ENCODE measurements around the gene MAFF.
"Not testable (repeated sequence)": the region's sequence is repeated elsewhere in the genome, so short reads cannot be mapped to it uniquely, and the experiment has no call there.

Gene MAFF

DNA sequence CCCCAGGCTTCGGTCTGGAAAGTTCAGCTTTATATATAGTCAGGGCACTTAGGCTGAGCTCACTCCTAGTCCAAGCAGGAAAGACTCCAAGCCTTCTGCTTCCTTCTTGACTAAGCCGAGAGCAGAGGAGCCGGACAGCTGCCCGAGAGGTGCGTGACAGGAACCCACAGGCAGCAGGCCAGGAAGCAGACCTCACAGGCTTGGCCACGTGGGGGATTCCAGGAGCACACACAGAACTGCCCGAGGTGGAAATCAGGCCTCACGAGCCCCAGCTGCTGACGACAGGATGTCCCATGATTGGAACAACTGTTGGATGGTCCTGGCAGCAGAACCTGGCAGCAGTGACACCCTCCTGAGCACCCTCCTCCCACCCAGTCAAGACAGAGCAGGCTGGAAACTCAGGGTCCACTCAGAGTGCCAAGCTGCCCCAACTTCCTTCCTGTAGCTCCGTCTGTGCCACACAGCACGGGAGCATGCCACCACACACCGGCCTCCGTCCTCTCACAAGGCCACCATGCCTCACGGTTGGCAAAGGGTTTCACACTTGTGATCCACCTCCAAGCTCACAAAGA, 25.5 kb upstream of the MAFF start:
- no peak overlapping the region for H3K27ac ChIP-seq (ENCODE audit: low read depth, low read length)
- H3K79me2 ChIP-seq (ENCODE audit: control insufficient read depth, low read length): peaks cover 19% of the 10 kb centered on the region
- no peak overlapping the region for H3K4me2 ChIP-seq (ENCODE audit: low read length)
- H3K27me3 ChIP-seq (ENCODE audit: control insufficient read depth, low read length): no peaks in the 10 kb centered on the region
- TF ChIP-seq, protein P1, sequence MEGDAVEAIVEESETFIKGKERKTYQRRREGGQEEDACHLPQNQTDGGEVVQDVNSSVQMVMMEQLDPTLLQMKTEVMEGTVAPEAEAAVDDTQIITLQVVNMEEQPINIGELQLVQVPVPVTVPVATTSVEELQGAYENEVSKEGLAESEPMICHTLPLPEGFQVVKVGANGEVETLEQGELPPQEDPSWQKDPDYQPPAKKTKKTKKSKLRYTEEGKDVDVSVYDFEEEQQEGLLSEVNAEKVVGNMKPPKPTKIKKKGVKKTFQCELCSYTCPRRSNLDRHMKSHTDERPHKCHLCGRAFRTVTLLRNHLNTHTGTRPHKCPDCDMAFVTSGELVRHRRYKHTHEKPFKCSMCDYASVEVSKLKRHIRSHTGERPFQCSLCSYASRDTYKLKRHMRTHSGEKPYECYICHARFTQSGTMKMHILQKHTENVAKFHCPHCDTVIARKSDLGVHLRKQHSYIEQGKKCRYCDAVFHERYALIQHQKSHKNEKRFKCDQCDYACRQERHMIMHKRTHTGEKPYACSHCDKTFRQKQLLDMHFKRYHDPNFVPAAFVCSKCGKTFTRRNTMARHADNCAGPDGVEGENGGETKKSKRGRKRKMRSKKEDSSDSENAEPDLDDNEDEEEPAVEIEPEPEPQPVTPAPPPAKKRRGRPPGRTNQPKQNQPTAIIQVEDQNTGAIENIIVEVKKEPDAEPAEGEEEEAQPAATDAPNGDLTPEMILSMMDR (IDR thresholded peaks at IDR 0.05; ENCODE audit: low read depth, low read length, poor library complexity, severe bottlenecking): no peak
- peaks cover under 1% of the 10 kb centered on the region; the same call in 1 of the 2 replicates for H3K36me3 ChIP-seq (ENCODE audit: control insufficient read depth, low read length)
- H3F3A ChIP-seq (ENCODE audit: control insufficient read depth, insufficient read depth): peaks cover 4% of the 10 kb centered on the region; the same call in 1 of the 2 replicates
- H4K20me1 ChIP-seq (ENCODE audit: control insufficient read depth, insufficient read depth, low read depth, low read length): no peaks in the 10 kb centered on the region
- no peaks in the 10 kb centered on the region for H3K9me3 ChIP-seq (ENCODE audit: control insufficient read depth, insufficient read depth, low read length)
- no peak overlapping the region for H3K4me3 ChIP-seq (ENCODE audit: low read length)
- no peaks in the 10 kb centered on the region for H3K9me2 ChIP-seq (replicated peaks; ENCODE audit: control insufficient read depth, low read length)
- peaks cover 31% of the 10 kb centered on the region for H3K4me1 ChIP-seq (ENCODE audit: control insufficient read depth, low read length)

DNA sequence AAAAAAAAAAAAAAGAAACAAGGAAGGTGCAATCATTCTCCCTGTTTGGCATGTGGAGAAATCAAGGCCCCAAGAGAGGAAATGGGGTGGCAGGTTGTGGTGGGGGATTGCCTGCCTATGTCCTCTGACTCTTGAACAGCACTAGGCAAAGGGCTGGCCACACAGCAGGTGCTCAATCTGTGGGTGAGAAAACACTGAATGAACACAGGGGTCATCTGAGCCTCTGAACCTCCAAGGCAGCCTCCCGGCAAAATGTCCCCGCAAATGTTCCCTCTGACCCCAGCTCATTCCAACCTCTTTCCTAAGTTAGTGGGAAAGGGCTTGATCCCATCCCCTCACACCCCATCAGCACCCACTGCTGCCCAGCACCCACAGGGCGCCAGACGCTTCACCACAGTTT, 24.8 kb upstream of the MAFF start:
- Histone ChIP-seq H3K9me2 (replicated peaks; ENCODE audit: control insufficient read depth, low read length) (no peaks in the 10 kb centered on the region), H3K9me3 (ENCODE audit: control insufficient read depth, insufficient read depth, low read length) (no peaks in the 10 kb centered on the region), H3K27ac (ENCODE audit: low read depth, low read length) (no peak overlapping the region), H4K20me1 (ENCODE audit: control insufficient read depth, insufficient read depth, low read depth, low read length) (no peaks in the 10 kb centered on the region), H3K27me3 (ENCODE audit: control insufficient read depth, low read length) (no peaks in the 10 kb centered on the region), H3K4me2 (ENCODE audit: low read length) (no peak overlapping the region), H3K4me3 (ENCODE audit: low read length) (no peak overlapping the region), H3K4me1 (ENCODE audit: control insufficient read depth, low read length) (peaks cover 30% of the 10 kb centered on the region), H3K79me2 (ENCODE audit: control insufficient read depth, low read length) (peaks cover 22% of the 10 kb centered on the region), H3F3A (ENCODE audit: control insufficient read depth, insufficient read depth) (peaks cover 4% of the 10 kb centered on the region; the same call in 1 of the 2 replicates), H3K36me3 (ENCODE audit: control insufficient read depth, low read length) (peaks cover 3% of the 10 kb centered on the region; the same call in 1 of the 2 replicates)
- no peak for TF ChIP-seq EZH2phosphoT487 (IDR thresholded peaks at IDR 0.05; ENCODE audit: borderline replicate concordance, low read length)
- TF ChIP-seq, protein P1 (IDR thresholded peaks at IDR 0.05; ENCODE audit: low read depth, low read length, poor library complexity, severe bottlenecking): no peak

- not testable (repeated sequence) for H3K4me3 ChIP-seq (ENCODE audit: low read length); H3K4me2 ChIP-seq (ENCODE audit: low read length); H3K9me2 ChIP-seq (replicated peaks; ENCODE audit: control insufficient read depth, low read length); H3K9me3 ChIP-seq (ENCODE audit: control insufficient read depth, insufficient read depth, low read length); H3K27ac ChIP-seq (ENCODE audit: low read depth, low read length); H3F3A ChIP-seq (ENCODE audit: control insufficient read depth, insufficient read depth); H3K36me3 ChIP-seq (ENCODE audit: control insufficient read depth, low read length); H4K20me1 ChIP-seq (ENCODE audit: control insufficient read depth, insufficient read depth, low read depth, low read length); H3K27me3 ChIP-seq (ENCODE audit: control insufficient read depth, low read length)
- Histone ChIP-seq H3K79me2 (ENCODE audit: control insufficient read depth, low read length) (peaks cover 22% of the 10 kb centered on the region), H3K4me1 (ENCODE audit: control insufficient read depth, low read length) (peaks cover 29% of the 10 kb centered on the region)
These were observed 24.2 kb upstream of the MAFF start for GRCh38 chr22:38177571-38177925.

DNA sequence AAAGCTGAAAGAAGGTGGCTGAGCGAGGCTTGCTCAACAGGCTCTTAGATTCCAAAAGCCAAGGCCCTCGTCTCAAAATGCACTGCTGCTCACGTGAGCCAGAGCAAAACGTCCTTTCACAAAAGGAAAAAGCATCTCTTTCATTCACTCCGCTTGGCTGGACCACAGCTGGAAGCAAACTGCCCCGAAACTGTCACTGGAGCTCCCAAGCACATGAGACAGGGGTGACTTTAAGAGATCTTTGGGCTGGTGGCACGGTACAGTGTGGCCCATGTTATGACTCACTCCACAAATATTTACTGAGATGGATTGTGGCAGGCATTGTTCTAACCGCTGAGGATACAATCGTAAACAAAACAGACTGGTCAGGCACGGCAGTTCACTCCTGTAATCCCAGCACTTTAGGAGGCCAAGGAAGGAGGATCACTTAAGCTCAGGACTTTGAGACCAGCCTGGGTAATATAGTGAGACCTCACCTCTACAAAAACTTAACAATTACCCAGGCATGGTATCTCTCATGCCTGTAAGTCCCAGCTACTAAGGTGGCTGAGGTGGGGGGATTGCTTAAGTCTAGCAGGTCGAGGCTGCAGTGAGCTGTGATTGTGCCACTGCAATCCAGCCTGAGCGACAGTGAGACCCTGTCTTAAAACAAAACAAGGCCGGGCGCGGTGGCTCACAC, 23.7 kb upstream of the MAFF start:
- no peak overlapping the region for H3K4me3 ChIP-seq (ENCODE audit: low read length)
- H3K79me2 ChIP-seq (ENCODE audit: control insufficient read depth, low read length): peaks cover 22% of the 10 kb centered on the region
- H3K27ac ChIP-seq (ENCODE audit: low read depth, low read length): no peak overlapping the region
- no peak overlapping the region for H3K4me2 ChIP-seq (ENCODE audit: low read length)
- H4K20me1 ChIP-seq (ENCODE audit: control insufficient read depth, insufficient read depth, low read depth, low read length): no peaks in the 10 kb centered on the region
- H3K36me3 ChIP-seq (ENCODE audit: control insufficient read depth, low read length): peaks cover 3% of the 10 kb centered on the region; the same call in 1 of the 2 replicates
- peaks cover 26% of the 10 kb centered on the region for H3K4me1 ChIP-seq (ENCODE audit: control insufficient read depth, low read length)
- H3K9me3 ChIP-seq (ENCODE audit: control insufficient read depth, insufficient read depth, low read length): no peaks in the 10 kb centered on the region
- H3K9me2 ChIP-seq (replicated peaks; ENCODE audit: control insufficient read depth, low read length): no peaks in the 10 kb centered on the region
- H3K27me3 ChIP-seq (ENCODE audit: control insufficient read depth, low read length): no peaks in the 10 kb centered on the region
- H3F3A ChIP-seq (ENCODE audit: control insufficient read depth, insufficient read depth): peaks cover 4% of the 10 kb centered on the region; the same call in 1 of the 2 replicates
- TF ChIP-seq, protein P1 (IDR thresholded peaks at IDR 0.05; ENCODE audit: low read depth, low read length, poor library complexity, severe bottlenecking): no peak
- TF ChIP-seq EZH2phosphoT487 (IDR thresholded peaks at IDR 0.05; ENCODE audit: borderline replicate concordance, low read length): no peak

GRCh38 chr22:38178605-38178937, 23.2 kb upstream of the MAFF start:
- not testable (repeated sequence) for H3K27me3 ChIP-seq (ENCODE audit: control insufficient read depth, low read length); H3K27ac ChIP-seq (ENCODE audit: low read depth, low read length); H3K9me2 ChIP-seq (replicated peaks; ENCODE audit: control insufficient read depth, low read length); H3K4me2 ChIP-seq (ENCODE audit: low read length); H3F3A ChIP-seq (ENCODE audit: control insufficient read depth, insufficient read depth); H3K4me3 ChIP-seq (ENCODE audit: low read length); H3K36me3 ChIP-seq (ENCODE audit: control insufficient read depth, low read length); H3K9me3 ChIP-seq (ENCODE audit: control insufficient read depth, insufficient read depth, low read length); H4K20me1 ChIP-seq (ENCODE audit: control insufficient read depth, insufficient read depth, low read depth, low read length)
- H3K79me2 ChIP-seq (ENCODE audit: control insufficient read depth, low read length): peaks cover 22% of the 10 kb centered on the region
- peaks cover 26% of the 10 kb centered on the region for H3K4me1 ChIP-seq (ENCODE audit: control insufficient read depth, low read length)

Data from DOHH2 (cell line).